Upper lobe of left lung (tissue), 6 donors: ENCODE measurements around the gene TRIM14. TPM values are rescaled to one million over a fixed set of nuclear protein-coding genes. Genes with fewer than 3 reads are reported as not detected.

Experiments used
- ATAC-seq, 2 donors: fragments of 200-7000 bp; cut with Tn5 transposase; one replicate each; pipeline ENCODE4 v1.9.1; 2022; ENCODE audit warnings: mild to moderate bottlenecking in 2 of 2, moderate library complexity in 2 of 2; ENCODE audit not compliant: low FRiP score in 2 of 2
- DNase-seq, 2 donors: peaks; one replicate each; pipeline ENCODE4 v3.0.0-alpha.2; 2019 to 2020
- H3K27ac ChIP-seq, 4 donors: fragments of 200-600 bp; sonication (generic); one replicate each; pipeline ENCODE4 v1.5.1; 2016 to 2019
- H3K27me3 ChIP-seq, 4 donors: fragments of 200-600 bp; sonication (generic); one replicate each; pipeline ENCODE4 v1.5.1; 2017 to 2019
- H3K36me3 ChIP-seq, 4 donors: fragments of 200-600 bp; sonication (generic); one replicate each; pipeline ENCODE4 v1.5.1; 2016 to 2019
- H3K4me1 ChIP-seq, 4 donors: fragments of 200-600 bp; sonication (generic); one replicate each; pipeline ENCODE4 v1.5.1; 2018 to 2019
- H3K4me3 ChIP-seq, 4 donors: fragments of 200-600 bp; sonication (generic); one replicate each; pipeline ENCODE4 v1.5.1; 2017 to 2019; ENCODE audit warnings: mild to moderate bottlenecking in 2 of 4, moderate library complexity in 1 of 4
- H3K9me3 ChIP-seq, 4 donors: fragments of 200-600 bp; sonication (generic); one replicate each; pipeline ENCODE4 v1.5.1; 2018 to 2019
- EP300 ChIP-seq, 4 donors: sonication (generic); formaldehyde crosslinking; IDR thresholded peaks; one replicate each; pipeline ENCODE4 v1.5.1; 2017; ENCODE audit warnings: antibody characterized with exemption in 4 of 4, control low read depth in 2 of 4
- POLR2A ChIP-seq, 4 donors: fragments of 450-650 bp; IDR thresholded peaks; one replicate each; pipeline ENCODE4 v1.5.1; 2016 to 2017; ENCODE audit warnings: antibody characterized with exemption in 4 of 4, mild to moderate bottlenecking in 2 of 4
- POLR2AphosphoS5 ChIP-seq, 2 donors: sonication (generic); formaldehyde crosslinking; IDR thresholded peaks; one replicate each; pipeline ENCODE4 v1.5.1; 2017; ENCODE audit warnings: antibody characterized with exemption in 2 of 2
- WGBS, 2 donors: methylation state at CpG; one replicate each; pipeline ENCODE4 v1.1.5; 2017 to 2018; 5-methylcytosine and 5-hydroxymethylcytosine counted together
- total RNA-seq, 6 donors: library from RNA; depleted of rRNA in 4 of 6; stranded (reverse); fragments of >200 nt in 4 of 6; gene quantifications; one replicate each; pipeline versions ENCODE4 v1.1.0 to v1.2.1, GENCODE V29; 2016 to 2021
- TF ChIP-seq, protein P1 (sequence below), 6 experiments: fragments of 450-650 bp in 4 of 6; fragments of 200-600 bp in 2 of 6; sonication (generic) in 2 of 6; IDR thresholded peaks; one replicate each; pipeline ENCODE4 v1.5.1; 2016 to 2019; ENCODE audit warnings: antibody characterized with exemption in 6 of 6
- donor health status: DM: no; HTN: no; CAD: no; lungs with moderate emphysema.
- donor health status: DM: no; HTN: yes; CAD: no; lungs with severe emphysema.

The TRIM14 gene
- total RNA-seq, 6 donors from 2014 or later: 28.6 to 52.1 (median 46.2) TPM

DNA sequence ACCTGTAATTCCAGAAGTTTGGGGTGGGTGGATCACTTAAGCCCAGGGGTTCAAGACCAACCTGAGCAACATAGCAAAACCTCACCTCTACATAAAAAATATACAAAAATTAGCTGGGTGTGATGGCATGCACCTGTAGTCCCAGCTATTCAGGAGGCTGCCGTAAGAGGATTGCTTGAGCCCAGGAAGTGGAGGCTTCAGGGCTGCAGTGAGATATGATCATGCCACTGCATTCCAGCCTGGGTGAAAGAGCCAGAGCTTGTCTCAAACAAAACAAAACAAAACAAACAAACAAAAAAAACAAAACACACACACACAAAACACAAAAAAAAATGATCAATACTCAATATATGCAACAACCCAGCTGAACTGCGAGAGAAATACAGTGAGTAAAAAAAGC is 29.5 kb upstream of the TRIM14 start:
- WGBS, 2 donors: 75 to 88% methylated on average over 2 of the region's 2 CpGs
- TF ChIP-seq, protein P1, sequence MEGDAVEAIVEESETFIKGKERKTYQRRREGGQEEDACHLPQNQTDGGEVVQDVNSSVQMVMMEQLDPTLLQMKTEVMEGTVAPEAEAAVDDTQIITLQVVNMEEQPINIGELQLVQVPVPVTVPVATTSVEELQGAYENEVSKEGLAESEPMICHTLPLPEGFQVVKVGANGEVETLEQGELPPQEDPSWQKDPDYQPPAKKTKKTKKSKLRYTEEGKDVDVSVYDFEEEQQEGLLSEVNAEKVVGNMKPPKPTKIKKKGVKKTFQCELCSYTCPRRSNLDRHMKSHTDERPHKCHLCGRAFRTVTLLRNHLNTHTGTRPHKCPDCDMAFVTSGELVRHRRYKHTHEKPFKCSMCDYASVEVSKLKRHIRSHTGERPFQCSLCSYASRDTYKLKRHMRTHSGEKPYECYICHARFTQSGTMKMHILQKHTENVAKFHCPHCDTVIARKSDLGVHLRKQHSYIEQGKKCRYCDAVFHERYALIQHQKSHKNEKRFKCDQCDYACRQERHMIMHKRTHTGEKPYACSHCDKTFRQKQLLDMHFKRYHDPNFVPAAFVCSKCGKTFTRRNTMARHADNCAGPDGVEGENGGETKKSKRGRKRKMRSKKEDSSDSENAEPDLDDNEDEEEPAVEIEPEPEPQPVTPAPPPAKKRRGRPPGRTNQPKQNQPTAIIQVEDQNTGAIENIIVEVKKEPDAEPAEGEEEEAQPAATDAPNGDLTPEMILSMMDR (IDR thresholded peaks at IDR 0.05): no peak
- TF ChIP-seq POLR2AphosphoS5 (IDR thresholded peaks at IDR 0.05) (no peak), POLR2A (IDR thresholded peaks at IDR 0.05) (no peak), EP300 (IDR thresholded peaks at IDR 0.05) (no peak)
- Histone ChIP-seq H3K27me3 (no peaks in the 10 kb centered on the region), H3K36me3 (no peaks in the 10 kb centered on the region), H3K4me3 (no peak overlapping the region), H3K4me1 (peaks cover 6 to 40% (median 32%) of the 10 kb centered on the region in 4 donors), H3K9me3 (no peaks in the 10 kb centered on the region), H3K27ac (no peak overlapping the region)
- ATAC-seq (no peak), DNase-seq (no peak)

DNA sequence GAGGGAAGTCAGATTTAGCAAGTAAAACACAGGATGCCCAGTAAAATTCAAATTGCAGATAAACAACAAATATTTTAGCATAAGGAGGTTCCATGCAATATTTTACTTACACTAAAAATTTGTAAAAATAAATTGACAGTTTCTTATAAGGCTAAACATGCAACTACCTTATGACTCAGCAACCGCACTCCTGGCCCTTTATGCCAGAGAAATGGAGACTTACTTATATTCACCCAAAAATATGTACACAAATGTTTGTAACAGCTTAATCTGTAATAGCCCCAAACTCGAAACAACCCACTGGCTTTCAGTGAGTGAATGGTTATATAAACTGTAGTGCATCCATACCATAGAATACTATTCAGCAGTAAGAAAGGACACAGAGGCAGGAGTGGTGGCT is 28.6 kb upstream of the TRIM14 start:
- 88 to 93% methylated on average over 2 of the region's 2 CpGs for WGBS, 2 donors
- Histone ChIP-seq H3K4me3 (no peak overlapping the region), H3K4me1 (peaks cover 6 to 47% (median 38%) of the 10 kb centered on the region in 4 donors), H3K36me3 (no peaks in the 10 kb centered on the region), H3K27me3 (no peaks in the 10 kb centered on the region), H3K27ac (peak overlapping the region in 3 of 4 donors; percentile 44 to 77 (median 61)), H3K9me3 (no peaks in the 10 kb centered on the region)
- ATAC-seq (no peak), DNase-seq (no peak)
- TF ChIP-seq EP300 (IDR thresholded peaks at IDR 0.05) (no peak), POLR2A (IDR thresholded peaks at IDR 0.05) (no peak), POLR2AphosphoS5 (IDR thresholded peaks at IDR 0.05) (no peak)
- TF ChIP-seq, protein P1 (IDR thresholded peaks at IDR 0.05): no peak

DNA sequence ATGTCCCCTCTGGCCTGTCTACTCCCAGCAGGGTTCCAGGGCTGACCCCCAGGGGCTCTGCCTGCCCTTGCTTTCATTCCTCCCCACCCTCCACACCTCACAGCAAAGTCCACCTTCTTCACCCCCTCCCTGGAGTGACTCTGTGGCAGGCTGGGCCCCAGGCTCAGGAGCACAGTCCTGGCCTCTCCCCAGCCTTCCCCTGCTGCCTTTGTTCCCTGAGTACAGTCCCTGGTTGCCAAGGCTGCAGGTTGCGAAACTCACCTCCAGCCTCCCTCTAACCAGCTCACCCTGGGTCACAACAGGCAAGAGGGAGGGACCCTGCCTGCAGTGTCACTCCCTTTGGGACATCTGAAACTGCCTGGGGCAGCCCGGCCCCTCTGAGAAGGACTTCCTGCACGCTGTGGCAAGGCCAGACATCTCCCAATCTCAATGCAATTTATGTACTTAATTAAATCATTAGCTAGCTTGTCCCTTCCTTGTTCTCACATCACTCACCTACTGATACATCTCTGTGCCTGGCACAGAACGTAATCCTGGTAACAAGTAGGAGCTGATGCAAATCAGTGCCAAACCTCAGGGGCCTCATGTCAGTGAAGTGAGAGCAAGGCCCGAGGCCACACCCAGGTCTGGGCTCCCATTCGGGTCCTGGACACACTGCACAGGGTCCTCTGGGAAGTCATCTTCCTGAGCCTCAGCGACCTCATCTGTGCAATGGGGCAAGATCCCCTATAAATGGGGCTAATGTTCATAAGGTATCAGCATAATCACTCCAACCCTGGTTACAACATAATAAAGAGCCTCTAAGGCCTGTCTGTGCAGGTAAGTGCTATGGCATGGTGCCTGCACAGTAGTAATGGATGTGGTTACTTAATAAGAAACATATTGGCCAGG is 27.3 kb upstream of the TRIM14 start:
- H3K9me3 ChIP-seq: no peaks in the 10 kb centered on the region
- H3K4me1 ChIP-seq: peaks cover 6 to 53% (median 40%) of the 10 kb centered on the region in 4 donors
- peak overlapping the region; percentile 77 to 84 (median 84) for H3K27ac ChIP-seq
- no peak overlapping the region for H3K4me3 ChIP-seq
- peak; percentile 30 to 98 for DNase-seq
- TF ChIP-seq, protein P1 (IDR thresholded peaks at IDR 0.05): no peak
- peak; percentile 55 to 69 for TF ChIP-seq POLR2AphosphoS5 (IDR thresholded peaks at IDR 0.05)
- peak in 1 of 4 donors; percentile 55 for TF ChIP-seq POLR2A (IDR thresholded peaks at IDR 0.05)
- peak in 1 of 4 donors; percentile 52 for TF ChIP-seq EP300 (IDR thresholded peaks at IDR 0.05)
- 47 to 62% methylated on average over 5 to 7 of the region's 7 CpGs for WGBS, 2 donors
- H3K27me3 ChIP-seq: no peaks in the 10 kb centered on the region
- peak; percentile 71 to 90 for ATAC-seq
- H3K36me3 ChIP-seq: no peaks in the 10 kb centered on the region

DNA sequence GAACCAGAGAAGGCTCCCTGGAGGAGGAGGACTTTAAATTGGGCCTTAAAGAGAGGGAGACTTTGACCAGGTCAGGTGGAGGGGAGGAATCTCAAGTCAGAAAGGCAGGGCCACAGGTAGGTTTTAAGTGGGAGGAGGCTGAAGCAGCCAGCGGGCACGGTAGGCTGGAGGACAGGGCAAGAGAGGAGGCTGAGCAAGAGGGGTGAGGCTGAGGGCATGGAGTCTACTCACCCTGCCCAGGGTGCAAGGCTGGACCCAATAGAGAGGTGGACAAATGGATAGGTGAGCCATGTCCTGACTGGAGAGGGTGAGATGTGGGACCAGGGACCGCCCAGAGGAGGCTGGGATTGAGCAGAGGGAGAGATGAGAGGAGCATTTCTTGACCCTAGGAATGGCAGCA is 25.6 kb upstream of the TRIM14 start:
- TF ChIP-seq, protein P1 (IDR thresholded peaks at IDR 0.05): no peak
- no peak for TF ChIP-seq POLR2AphosphoS5 (IDR thresholded peaks at IDR 0.05)
- TF ChIP-seq POLR2A (IDR thresholded peaks at IDR 0.05): no peak
- no peak for TF ChIP-seq EP300 (IDR thresholded peaks at IDR 0.05)
- WGBS, 2 donors: 64 to 89% methylated on average over 3 of the region's 3 CpGs
- ATAC-seq: no peak
- H3K36me3 ChIP-seq: no peaks in the 10 kb centered on the region
- H3K4me3 ChIP-seq: no peak overlapping the region
- peak overlapping the region in 2 of 4 donors; percentile 77 to 84 for H3K27ac ChIP-seq
- DNase-seq: no peak
- no peaks in the 10 kb centered on the region for H3K27me3 ChIP-seq
- no peaks in the 10 kb centered on the region for H3K9me3 ChIP-seq
- H3K4me1 ChIP-seq: peaks cover 6 to 42% (median 33%) of the 10 kb centered on the region in 4 donors
